Mesenteric fat pad (tissue), 1 donor: ENCODE measurements around the gene TTC12. TPM values are rescaled to one million over a fixed set of nuclear protein-coding genes. Genes with fewer than 3 reads are reported as not detected.

ENCODE experiments used
- DNase-seq: peaks from one replicate; pipeline ENCODE4 v3.0.0-alpha.2; 2020; ENCODE audit warnings: low spot score
- total RNA-seq: library from RNA; stranded (reverse); fragmentation: NEBNext Ultra II Directional; extraction: Animal tissue kit (Norgen Biotek cat#: 25700); gene quantifications from one replicate; pipeline ENCODE4 v1.2.1, GENCODE V29; 2021
- donor health status: DM: yes; HTN: yes; CAD: no.

TTC12 gene
- total RNA-seq, 1 donor from 2014 or later = 2.7 TPM

DNA sequence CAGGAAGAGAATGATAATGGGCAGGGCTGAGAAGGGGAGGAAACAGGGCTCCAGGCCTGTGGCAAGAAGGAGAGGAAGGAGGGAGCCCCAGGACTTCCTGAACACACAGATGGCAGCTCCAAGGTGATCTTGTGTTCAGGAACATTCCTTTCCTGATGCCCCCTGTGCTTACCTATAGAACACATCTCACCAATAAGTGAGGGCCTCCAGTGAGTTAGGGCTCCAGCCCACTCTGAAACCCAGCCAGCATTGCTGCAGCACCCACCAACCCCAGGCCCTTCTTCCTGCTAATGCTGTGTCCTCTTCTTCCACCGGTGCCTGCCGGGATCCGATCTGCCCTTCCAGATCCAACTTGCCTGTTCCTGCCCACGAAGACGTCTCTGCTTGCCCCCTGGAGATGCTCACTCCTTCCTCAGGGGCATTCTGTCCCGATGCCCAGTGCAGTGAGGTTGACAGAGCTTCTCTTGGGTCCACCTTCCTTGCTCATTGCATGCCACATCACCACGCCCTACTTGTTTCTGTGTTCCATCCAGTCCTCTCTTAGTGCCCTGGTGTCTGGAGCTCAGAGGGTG is 90.6 kb downstream of the TTC12 start:
- DNase-seq = peak; percentile 76

DNA sequence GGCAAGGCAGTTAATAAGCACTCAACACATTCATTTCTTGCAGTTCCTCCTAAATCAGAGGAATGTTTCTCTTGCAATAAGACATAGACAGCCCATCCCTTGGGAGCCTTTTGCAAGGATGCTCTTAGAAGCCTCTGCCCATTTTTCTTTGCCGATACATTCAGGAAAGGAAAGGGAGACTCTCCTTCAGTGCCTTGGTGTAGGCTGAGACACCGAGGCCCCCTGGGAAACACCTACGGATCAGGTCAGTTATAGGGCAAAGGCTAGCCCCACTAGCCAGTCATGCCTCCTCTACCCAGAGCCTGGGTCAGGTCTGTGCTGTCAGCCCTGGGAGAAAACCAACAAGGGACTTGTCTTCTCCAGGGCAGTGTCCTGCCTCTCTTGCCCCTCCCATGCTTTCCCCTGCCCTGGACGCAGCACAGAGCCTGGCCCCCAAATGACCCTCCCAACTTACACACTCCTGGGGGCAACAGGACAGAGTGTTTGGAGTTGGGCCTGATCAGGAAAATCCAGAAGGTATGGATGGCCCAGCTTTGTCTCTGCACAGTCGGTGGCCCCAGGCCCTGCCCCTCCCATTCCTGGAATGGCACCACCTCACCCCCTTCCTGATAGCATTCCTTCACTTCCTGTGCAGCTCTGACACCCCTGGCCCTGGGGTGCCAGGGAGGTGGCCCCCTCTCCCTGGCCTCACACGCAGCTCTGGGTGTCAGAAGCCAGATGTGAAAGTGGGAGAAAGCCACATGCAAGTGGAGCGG is 91.5 kb downstream of the TTC12 start:
- no peak for DNase-seq

DNA sequence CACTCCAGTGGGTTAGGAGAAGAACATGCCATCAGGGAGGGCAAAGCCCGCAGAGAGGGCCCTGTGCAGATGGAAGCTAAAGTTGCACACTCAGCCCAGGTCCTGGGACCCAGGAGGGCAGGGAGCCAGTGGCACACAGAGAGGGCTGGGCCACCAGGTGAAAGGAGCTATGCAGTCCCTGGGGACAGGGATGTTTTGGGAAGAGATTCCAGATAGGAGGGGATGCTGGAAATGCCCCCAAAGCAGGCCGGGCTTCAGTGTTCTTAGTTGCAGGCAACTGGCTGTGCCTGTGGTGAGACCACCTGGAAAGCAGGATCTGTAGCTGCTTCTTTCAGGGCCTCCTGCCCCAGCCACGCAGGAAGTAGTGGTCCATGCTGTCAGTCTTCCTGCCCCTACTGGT is 92.8 kb downstream of the TTC12 start:
- no peak for DNase-seq

DNA sequence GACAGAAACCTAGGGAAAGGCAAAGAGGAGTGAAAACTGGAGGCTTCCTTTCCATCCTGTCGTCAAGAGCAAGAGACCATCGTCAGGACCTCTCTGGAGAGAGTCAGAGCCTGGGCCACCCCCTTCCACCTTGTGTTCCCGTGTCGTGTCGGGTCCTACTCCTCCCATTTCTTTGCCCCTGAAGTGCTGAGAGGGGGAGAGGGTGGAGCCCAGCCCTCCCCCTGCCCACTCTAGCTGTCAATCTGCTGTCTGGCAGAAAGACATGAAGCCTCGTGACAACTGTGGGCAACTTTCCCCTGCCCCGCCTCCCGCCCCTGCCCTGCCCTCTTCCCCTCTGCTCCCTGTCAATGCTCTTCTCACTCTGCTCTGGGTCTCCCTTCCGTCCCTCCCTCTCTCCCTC is 93.8 kb downstream of the TTC12 start:
- DNase-seq = no peak

DNA sequence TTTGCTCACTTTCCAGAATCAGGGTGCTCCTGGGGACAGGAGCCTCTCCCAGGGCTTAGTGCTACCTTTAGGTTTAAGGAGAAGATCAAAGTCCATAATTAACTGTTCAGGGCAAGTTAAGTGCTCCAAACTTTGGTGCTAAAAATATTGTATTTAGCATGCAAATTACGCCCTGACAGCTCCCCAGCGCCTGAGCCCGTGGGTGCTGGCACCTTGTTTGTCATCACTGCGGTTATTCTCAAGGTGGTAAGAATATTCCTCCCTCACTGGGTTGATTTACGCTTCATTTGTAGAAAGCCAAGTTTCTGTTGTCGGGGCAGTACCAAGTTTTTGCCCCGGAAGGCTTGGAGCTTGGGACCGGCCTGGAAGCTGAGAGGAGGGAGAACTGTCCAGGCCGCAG is 94.5 kb downstream of the TTC12 start:
- no peak for DNase-seq

DNA sequence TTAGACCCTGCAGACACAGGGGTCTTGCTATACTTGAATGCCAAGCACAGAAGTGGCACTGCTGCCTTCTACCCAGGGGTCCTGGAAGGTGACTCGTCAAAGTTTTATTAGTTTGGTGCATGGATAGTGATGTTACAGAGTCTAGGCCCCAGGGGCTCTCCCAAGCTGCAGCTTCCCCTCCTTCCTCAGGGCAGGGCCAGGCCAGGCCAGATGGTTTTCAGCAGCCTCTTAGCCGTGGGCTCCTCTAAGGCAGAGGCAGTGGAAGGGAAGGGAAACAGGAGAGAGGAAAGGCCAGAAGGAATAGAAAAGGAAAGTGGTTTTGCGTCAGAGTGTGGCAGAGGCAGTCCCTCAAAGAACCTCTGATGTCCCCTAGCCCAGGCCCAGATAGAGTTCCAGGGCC is 95.1 kb downstream of the TTC12 start:
- no peak for DNase-seq

DNA sequence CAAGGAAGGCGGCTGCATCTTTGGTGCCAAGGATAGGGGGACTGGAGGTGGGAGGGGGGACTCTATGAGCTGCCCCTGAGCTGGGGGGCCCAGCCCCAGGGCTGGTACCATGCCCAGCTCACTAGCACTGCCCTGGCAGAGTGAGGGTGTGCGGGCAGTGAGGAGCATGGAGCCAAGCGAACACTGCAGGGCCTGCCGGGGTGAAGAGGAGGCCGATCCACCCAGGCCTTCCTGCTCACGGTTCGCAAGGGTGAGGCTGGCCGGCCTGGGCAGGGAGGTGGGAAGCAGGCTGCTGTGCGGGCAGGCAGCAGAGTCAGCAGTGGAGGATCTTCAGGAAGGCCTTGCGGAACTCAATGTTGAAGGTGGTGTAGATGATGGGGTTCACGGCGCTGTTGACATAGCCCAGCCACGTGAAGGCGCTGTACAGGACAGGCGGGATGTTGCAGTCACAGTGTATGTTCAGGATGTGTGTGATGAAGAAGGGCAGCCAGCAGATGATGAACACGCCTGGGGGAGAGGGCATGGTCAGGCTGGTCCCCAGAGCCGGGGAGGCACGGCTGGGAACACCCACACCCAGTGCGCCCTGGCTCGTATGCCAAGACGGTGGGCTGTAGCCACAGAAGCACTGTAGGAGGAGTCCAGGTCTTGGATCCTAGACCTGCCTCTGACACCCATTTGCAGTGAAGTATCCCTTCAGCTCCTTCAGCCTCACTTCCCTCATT is 96.2 kb downstream of the TTC12 start:
- no peak for DNase-seq

DNA sequence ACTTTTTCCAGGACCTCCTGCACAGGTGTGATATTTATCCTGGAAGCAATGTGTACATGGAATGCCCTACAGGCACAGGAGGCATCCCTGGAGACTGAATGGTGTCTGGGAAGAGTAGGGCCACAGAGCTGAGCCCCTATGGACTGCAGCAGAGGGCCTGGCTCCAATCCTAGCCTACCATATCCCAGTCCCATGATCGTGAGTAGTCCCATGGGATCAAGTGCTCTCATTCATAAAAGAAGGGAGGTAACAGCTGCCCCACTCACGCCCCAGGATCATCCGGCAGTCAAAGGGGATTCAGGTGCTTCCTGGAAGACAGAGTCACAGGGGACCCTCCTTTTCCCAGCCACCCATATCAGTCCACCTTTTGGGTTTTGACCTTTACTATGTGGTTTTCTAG is 97.2 kb downstream of the TTC12 start:
- DNase-seq = no peak

DNA sequence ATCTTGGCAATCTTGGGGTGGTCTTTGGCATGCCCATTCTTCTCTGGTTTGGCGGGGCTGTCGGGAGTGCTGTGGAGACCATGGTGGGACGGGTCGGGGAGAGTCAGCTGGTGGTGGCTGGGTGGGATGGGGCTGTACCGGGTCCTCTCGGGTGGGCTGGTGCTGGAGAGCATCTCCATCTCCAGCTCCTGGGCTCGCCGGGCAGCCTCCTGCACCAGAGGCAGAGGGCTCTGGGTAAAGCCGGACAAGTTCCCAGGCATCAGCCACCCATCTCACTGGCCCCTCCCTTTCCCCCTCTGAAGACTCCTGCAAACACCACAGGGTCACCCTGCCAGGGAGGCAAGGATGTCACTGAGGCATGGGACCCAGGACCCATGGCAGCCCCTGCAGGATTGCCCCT is 98.3 kb downstream of the TTC12 start:
- no peak for DNase-seq

DNA sequence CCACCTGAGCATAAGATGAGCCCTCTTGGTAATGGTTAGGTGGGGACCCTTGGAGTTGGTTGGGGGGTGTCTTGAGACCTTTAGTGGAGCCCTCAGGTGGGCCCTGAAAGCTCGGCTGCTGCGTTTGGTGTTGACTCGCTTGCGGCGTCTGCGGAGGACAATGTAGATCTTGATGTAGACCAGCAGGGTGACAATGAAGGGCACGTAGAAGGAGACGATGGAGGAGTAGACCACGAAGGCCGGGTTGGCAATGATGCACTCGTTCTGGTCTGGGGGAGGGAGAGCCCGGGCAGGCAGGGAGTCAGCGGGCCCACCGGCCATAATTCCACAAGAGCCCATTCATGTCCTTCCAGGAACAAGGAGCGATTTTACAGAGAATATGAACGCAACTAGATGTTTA is 101.0 kb downstream of the TTC12 start:
- no peak for DNase-seq

Other genes starting within 250 kb of the TTC12 start
- 0.13 TPM for gene ANKK1, start 73.2 kb downstream of the TTC12 start, total RNA-seq
- not detected for gene DRD2, start 160.8 kb downstream of the TTC12 start, total RNA-seq